Measurements from ENCODE around the gene CLTCL1. TPM values are rescaled to one million over a fixed set of nuclear protein-coding genes. Genes with fewer than 3 reads are reported as not detected.

The CLTCL1 gene
- total and polyA plus RNA-seq, 2 experiments from 2014 or later = 6.6 to 15.1 TPM

DNA sequence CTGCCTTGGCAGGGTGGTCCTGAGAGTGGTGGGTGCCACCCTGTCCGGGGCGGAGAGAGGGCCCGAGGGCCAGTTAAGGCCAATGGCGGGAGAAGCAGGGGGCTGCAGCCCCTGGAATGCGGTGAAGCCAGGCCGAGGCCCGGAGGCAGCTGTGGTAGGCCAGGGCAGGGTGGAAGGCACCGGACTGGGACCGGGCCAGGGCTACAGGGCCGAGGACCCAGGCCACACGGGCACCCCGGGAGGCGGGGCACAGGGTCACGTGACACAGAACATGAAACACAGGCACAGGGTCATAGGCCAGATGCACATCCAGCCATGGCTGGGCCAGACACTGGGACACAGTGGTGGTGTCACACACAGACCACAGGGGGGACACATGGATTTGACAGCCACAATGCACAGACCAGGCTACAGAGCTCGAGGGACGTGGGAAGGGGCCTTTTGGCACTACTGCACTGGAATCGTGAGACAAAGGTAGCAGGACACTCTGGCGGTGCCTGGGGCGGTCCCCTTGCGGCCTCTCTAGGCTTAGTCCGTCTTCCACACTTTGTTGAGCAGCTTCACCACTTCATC is 115.8 kb downstream of the CLTCL1 start (continued):
- TF ChIP-seq ZNF114 (CRISPR knock-in tag; IDR thresholded peaks at IDR 0.05) = no peak

DNA sequence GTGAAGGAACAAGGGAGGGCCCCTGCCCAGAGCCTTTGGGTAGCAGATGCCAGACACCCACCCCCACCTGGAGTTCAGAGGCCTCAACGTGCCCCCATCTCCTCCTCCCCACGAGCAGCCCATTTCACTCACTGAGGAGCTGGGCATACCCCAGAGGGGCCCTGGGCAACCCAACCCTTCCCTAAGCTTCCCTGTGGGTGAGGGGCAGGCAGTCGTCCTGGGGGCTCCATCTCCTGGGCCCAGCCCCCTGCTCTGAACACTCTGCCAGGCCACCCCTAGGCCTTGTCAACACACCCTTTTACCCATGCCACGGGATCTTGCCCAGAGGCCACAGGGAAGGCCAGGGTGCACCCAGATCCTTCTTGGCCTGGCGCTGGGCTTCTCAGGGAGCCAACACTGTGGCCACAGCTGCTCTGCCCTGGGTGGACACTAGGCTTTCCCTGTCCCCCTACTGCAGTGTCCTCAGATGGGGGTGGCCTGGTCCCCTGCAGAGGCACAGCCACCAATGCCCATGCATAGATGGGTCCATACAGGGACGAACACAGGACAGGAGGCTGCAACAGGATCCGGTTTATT is 116.4 kb downstream of the CLTCL1 start:
- Histone ChIP-seq H3K9me2 (ENCODE audit: insufficient read depth) (no peaks in the 10 kb centered on the region), H3K79me2 (replicated peaks; ENCODE audit: insufficient read depth) (peaks cover 32% of the 10 kb centered on the region), H3K4me3 (peak overlapping the region; percentile 28; the same call in 1 of the 2 replicates), H3K4me2 (peak overlapping the region; percentile 100; the same call in 1 of the 2 replicates), H2AFZ (no peak overlapping the region), H3K27me3 (ENCODE audit: insufficient read depth) (peaks cover 11% of the 10 kb centered on the region), H3K27ac (ENCODE audit: low read depth) (peak overlapping the region; percentile 88; the same call in 1 of the 2 replicates), H4K20me1 (replicated peaks; ENCODE audit: insufficient read depth) (peaks cover 7% of the 10 kb centered on the region), H3K36me3 (ENCODE audit: insufficient read depth) (no peaks in the 10 kb centered on the region), H3K4me1 (ENCODE audit: insufficient read depth) (peaks cover 40% of the 10 kb centered on the region), H3F3A (replicated peaks; ENCODE audit: low read depth) (peaks cover 35% of the 10 kb centered on the region)
- peak overlapping the region; percentile 86; the same call in 1 of the 2 replicates for H3K27ac Mint-ChIP-seq
- no peak for DNase-seq (ENCODE audit: low spot score)
- peaks cover 16% of the 10 kb centered on the region; the same call in 2 of the 3 replicates for H3K36me3 Mint-ChIP-seq (ENCODE audit: low read depth)
- H3K4me1 Mint-ChIP-seq = peaks cover 48% of the 10 kb centered on the region
- no peak overlapping the region for H3K4me3 Mint-ChIP-seq
- no peak for ATAC-seq
- H3K9me3 Mint-ChIP-seq = no peaks in the 10 kb centered on the region; the same call in 2 of the 3 replicates
- TF ChIP-seq ZNF114 (CRISPR knock-in tag; IDR thresholded peaks at IDR 0.05) = no peak
- H3K27me3 Mint-ChIP-seq (ENCODE audit: insufficient read depth, low read depth, poor library complexity) = peaks cover 49% of the 10 kb centered on the region

DNA sequence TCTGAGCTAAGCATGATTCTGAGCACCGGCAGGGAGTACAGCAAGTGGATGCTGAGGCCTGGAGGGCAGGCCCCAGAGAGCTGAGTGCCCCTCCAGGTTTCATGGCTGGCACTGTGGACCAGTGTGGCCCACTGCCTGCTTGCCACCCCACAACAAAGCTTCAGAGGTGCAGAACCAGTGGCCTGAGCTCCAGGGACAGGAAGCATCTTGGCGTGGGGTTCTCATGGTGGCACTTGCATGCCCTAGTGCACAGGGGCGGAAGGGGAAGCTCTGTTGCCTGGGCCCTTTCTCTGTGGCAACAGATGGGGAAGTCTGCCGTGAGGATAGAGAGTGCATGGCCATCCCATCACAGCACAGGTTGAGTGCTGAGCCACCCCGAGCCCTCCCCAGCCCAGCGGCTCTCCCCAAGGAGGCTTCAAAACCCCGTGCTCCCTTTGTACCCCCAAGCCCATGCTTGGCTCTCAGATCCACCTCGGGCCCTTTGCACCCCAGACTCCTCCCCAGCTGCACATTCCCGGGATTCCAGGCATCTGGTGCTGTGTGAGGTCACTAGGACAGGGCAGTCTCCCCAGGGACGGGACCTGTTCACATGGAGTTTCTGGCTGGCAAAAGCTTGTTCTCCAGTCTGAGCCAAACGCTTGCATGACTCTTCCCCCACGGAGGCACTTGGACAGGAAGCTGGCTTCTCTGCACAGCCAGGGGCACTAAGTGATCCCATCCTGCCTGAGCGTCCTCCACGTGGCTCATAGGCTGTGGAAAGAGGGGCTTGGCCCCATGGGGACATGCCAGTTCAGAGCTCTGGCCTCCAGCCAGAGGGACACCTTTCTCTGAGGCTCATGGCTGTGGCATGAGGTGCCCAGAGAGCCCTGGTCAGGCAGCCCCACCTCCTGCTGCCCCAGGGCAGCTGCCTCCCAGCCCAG is 117.2 kb downstream of the CLTCL1 start:
- peaks cover 35% of the 10 kb centered on the region for H3F3A ChIP-seq (replicated peaks; ENCODE audit: low read depth)
- TF ChIP-seq JUNB (IDR thresholded peaks at IDR 0.05; ENCODE audit: unreplicated experiment) (no peak), POLR2AphosphoS5 (IDR thresholded peaks at IDR 0.05; ENCODE audit: low read depth) (peak; percentile 12), CREB1 (CRISPR knock-in tag; IDR thresholded peaks at IDR 0.05; ENCODE audit: low read depth) (0 out of 2 replicates have a peak, but pooled peaks have one; percentile 20)
- Mint-ChIP-seq H3K9me3 (no peaks in the 10 kb centered on the region; the same call in 2 of the 3 replicates), H3K4me1 (peaks cover 48% of the 10 kb centered on the region), H3K36me3 (ENCODE audit: low read depth) (peaks cover 16% of the 10 kb centered on the region; the same call in 2 of the 3 replicates), H3K27ac (peak overlapping the region; percentile 86), H3K27me3 (ENCODE audit: insufficient read depth, low read depth, poor library complexity) (peaks cover 52% of the 10 kb centered on the region), H3K4me3 (peak overlapping the region; percentile 43)
- no peaks in the 10 kb centered on the region for H3K36me3 ChIP-seq (ENCODE audit: insufficient read depth)
- H3K4me1 ChIP-seq (ENCODE audit: insufficient read depth) = peaks cover 40% of the 10 kb centered on the region
- peak overlapping the region; percentile 100 for H3K4me2 ChIP-seq
- peaks cover 32% of the 10 kb centered on the region for H3K79me2 ChIP-seq (replicated peaks; ENCODE audit: insufficient read depth)
- ATAC-seq (peak; percentile 1; the same call in 2 of the 3 replicates), DNase-seq (ENCODE audit: low spot score) (peak; percentile 84)
- H2AFZ ChIP-seq = no peak overlapping the region
- peaks cover 7% of the 10 kb centered on the region for H4K20me1 ChIP-seq (replicated peaks; ENCODE audit: insufficient read depth)
- peaks cover 19% of the 10 kb centered on the region for H3K27me3 ChIP-seq (ENCODE audit: insufficient read depth)
- H3K9me2 ChIP-seq (ENCODE audit: insufficient read depth) = no peaks in the 10 kb centered on the region
- H3K27ac ChIP-seq (ENCODE audit: low read depth) = peak overlapping the region; percentile 88
- H3K4me3 ChIP-seq = peak overlapping the region; percentile 28; the same call in 1 of the 2 replicates

All from GM23338 (cell line).